GM18870 (cell line): ENCODE measurements around the gene ADAMTS14.

ENCODE experiments used
- ATAC-seq: cut with Tn5 transposase; IDR thresholded peaks from one replicate; pipeline ENCODE4 v1.9.1; 2021; ENCODE audit warnings: moderate library complexity; ENCODE audit not compliant: unreplicated experiment

Gene ADAMTS14

DNA sequence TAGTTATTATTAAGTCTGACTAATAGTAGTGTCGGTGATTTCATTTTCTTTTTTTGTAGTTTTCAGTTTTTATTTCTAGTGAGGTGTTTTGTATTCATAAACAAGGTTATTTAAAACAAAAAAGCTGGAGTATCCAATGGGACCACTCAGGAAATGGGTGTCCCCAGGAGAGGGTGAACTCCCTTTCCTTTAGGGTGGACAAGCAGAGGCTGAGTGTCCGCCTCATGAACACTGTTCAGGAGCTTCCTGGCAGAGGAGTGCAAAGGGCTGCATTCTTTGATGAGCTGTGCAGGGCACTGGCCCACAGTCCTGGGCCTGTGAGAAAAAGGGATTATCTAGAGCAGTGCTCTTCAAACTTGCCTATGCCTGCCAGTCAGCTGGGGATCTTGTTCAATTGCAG lies 56.0 kb downstream of the ADAMTS14 start:
- no peak for ATAC-seq

DNA sequence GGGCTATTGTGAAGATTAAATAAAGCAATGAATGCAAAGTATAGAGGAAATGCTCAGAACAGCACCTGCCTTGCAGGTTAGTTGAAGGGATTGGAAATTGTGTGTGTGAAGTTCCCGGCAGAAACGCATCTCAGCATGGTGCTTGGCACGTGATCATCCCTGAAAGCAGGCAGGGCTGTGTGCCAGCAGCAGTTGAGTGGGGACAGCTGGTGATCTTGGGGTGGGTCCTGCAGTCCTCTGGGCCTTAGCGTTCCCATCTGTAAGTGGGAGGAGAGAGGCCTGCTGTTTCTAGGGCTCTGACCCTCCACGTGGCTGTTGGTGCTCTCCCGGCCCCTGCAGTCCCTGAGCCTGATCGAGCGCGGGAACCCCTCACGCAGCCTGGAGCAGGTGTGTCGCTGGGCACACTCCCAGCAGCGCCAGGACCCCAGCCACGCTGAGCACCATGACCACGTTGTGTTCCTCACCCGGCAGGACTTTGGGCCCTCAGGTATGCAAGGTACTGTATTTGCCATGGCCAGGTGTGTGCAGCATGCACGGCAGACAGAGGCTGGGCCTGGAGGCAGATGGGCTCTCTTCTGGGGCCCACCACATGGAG lies 57.6 kb downstream of the ADAMTS14 start:
- ATAC-seq = no peak

DNA sequence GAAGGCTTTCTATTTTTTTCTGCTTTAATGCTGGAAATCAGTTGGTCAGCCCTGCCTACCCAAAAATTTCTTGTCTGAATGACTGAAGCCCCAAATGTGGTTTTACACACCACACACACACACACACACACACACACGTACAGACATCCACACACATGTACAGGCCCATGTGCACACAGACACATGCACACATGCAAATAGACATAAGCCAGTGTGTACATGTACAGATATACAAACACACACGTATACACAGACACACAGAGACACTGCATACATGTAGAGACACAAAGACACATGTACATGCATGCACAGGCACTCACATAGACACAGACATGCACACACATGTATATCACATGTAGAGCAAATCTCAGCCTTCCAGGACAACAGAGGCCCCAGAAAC lies 58.6 kb downstream of the ADAMTS14 start:
- no peak for ATAC-seq

DNA sequence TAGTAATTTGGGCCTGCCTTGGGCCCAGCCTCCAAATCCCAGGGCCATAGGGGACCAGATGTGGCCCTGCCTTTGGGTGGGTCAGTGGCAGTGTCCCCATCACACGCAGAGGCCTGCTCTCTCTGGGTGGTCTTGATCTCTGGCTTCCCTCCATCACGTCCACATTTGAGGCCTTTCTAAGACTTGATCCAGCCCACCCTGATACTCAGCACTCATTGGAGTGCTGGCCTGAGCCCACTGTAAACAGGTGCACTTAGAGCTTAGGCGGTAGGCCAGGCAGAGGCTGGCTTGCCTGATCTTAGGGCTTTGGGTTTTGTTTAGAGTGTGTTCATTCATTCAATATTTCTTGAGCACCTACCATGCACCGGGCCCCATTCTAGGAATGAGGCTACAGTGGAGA lies 60.3 kb downstream of the ADAMTS14 start:
- no peak for ATAC-seq

DNA sequence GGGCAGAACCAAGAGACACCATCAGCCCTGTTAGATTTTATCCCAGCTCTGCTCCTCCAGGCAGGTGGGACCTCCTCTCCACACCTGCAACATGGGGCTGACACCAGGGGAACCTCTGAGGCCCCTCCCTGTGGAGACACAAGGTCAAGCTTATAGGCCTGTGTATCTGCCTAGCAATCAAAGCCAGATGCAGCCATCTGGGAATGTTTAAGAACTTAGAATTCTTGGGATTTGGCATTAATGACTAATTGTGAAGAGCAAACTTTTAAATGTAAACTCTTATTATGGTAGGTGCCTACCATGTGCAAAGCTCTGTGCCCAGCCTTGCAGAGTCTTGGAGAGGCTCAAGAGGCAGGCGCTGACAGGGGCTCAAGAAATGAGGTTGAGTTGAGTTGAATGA lies 60.7 kb downstream of the ADAMTS14 start:
- no peak for ATAC-seq

DNA sequence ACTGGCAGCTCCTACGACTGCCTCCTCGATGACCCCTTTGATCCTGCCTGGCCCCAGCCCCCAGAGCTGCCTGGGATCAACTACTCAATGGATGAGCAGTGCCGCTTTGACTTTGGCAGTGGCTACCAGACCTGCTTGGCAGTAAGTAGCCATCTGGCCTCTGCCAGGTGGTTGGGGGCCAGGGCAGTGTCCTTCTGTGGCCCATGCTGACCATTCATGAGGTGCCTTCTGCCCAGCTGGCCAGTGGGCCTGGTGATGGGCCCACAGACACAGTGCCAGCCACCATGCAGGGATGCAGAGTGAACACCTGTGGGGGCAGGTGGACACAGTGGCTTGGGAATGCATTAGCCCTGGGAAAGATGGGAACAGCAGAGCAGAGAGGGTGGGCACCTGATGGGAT lies 62.9 kb downstream of the ADAMTS14 start:
- ATAC-seq = no peak

DNA sequence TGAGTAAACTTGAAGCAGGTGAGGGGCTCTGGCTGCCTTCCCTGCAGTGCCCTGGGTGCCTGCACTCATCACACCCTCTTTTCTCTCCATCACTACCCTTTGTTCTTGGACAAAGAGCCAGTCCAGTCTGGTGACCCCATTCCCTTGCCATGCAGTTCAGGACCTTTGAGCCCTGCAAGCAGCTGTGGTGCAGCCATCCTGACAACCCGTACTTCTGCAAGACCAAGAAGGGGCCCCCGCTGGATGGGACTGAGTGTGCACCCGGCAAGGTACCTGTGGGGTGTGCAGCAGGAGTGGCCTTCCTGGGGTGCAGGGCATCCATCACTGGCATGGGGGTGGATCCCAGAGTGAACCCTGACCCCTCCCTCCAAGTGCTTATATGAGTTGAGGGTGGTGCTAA lies 64.2 kb downstream of the ADAMTS14 start:
- no peak for ATAC-seq

DNA sequence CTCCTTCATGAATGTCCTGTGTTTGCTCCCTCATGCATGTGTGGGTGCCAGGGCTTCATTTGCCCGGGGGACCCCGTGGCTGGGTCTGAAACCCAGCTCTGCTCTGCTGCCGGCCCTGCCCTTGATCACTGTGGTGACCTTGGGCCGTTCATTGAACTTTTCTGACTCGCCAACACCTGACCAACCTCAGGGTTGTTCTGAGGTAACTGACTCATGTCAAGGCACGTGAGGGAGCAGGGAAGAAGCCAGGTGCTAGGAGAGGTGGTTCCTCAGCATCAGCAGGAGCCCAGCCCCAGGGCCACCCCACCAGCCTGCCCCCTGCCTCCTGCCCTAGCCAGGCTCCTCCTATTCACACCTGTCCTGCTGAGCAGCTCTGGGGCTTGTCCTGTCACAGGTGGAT lies 64.9 kb downstream of the ADAMTS14 start:
- no peak for ATAC-seq

DNA sequence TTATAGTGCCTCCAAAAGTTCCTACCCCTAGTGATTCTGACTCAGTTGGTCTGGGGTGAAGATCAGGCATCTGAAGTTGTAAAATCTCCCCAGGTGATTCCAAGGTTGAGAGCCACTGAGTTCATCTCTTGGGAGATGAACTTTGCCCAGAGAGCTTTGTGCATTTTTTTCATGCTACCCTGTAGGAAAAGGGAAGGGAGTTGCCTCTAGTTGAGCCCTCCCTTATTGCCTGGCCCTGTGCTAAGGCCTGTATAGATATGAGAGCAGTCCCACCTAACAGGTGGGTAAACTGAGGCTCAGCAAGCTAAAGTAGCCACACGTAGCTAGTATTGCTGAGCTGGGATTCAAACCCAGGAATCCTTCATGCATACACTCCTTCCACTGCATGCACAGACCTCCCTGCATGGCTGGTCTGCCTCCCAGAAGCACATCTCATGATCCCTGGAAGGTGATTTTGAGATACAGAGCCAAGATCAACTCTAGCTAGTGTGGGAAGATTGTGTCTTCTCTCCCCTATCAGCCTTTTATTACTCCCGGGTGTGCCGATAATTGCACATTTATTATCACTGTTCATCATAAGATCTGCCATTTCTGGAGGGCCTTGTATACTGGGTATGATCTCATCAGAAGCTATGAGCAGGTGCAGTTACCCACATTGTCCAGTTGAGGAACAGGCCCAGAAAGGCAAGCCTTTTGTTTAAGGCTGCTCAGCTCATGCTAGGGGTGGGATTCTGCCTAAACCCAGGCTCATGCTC lies 65.9 kb downstream of the ADAMTS14 start:
- no peak for ATAC-seq

DNA sequence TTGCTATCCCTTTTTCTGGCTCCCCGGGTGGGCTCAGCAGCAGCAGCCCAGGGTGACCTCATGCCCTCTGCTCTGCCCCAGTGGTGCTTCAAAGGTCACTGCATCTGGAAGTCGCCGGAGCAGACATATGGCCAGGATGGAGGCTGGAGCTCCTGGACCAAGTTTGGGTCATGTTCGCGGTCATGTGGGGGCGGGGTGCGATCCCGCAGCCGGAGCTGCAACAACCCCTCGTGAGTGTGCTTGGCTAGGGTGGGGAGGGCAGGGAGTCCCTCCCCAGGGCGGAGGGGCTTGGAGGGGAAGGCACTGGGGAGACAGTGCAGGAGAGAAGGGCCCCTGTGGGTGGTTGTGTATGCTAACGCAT lies 66.4 kb downstream of the ADAMTS14 start:
- no peak for ATAC-seq

DNA sequence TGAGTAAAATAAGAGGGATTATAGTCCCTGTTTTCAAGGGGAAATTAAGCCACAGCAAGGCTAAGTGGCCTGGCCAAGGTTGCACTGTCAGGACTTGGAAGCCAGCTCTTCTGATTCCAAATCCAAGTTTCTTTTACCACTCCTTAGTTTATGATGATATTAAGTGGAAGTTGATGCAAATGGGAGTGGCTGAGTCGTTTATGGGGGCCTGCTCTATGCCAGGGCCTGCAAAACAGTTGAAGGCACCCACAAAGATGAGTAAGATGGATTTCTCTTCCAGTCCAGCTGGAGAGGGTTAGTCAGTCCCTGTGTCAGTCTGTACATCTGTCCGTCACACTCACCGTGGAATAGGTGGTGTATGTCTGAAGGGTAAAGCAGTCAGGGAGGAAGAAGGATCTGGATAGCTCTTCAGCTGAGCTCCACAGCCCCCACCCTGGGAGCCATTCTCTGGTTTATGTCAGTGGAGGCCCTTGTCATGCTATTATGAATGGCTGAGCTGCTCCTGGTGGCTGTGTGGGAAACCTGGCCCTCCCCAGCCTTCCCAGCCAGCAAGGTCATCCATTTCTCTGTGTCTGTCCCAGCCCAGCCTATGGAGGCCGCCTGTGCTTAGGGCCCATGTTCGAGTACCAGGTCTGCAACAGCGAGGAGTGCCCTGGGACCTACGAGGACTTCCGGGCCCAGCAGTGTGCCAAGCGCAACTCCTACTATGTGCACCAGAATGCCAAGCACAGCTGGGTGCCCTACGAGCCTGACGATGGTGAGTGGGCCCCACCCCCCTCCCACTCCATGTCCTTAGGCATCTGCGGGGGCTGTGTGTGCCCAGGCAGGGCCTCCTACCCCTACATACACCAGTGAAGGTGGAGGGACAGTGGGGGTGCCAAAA lies 68.3 kb downstream of the ADAMTS14 start:
- no peak for ATAC-seq

DNA sequence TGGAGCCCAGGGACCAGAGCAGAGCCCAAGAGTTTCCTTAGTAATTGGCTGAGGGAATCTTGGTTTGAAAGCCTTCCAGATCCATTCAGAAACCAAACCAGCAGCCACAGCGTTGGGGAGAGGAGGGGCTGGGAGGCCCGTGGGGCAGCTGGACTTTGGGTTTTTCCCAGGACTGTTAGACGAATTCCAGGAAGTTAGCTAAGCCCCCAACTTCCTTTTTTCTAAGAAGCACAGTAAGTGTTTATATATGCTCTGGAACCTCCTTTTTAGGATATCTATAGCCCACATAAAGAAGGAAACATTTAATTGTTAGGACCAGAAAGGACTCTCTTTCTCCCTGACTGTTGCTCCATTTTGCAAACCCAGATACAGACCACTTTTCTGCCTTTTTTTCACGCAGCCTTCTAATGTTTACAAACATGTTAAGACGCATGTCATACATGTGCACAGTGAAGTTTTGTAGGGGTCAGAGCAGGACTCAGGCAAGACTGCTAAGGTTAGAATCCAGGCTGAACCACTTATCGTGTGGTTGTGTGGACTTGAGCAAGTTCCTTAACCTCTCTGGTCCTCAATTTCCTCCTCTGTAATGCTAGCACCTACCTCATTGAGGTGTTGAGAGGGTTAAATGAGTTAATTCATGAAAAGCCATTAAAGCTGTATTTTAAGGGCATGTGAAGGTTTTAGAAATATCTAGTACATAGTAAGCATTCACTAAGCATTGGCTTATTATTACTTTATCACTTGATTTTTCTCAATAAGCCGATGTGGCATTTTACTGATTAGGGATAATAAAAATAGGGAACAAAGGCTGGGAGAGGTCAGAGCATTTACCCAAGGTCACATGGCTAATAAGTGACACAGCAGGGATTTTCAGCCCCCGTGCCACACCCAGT lies 70.5 kb downstream of the ADAMTS14 start:
- ATAC-seq = no peak

DNA sequence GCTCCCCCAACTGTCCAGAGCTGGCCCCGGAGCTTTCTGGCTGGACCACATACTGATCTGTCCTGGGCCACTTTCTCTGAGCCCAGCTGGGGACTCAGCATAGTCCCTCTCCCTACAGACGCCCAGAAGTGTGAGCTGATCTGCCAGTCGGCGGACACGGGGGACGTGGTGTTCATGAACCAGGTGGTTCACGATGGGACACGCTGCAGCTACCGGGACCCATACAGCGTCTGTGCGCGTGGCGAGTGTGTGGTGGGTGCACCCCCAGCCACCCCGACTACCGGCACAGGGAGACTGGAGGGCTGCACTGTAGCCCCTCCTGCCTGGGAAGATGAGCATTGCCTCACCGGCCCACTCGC lies 71.1 kb downstream of the ADAMTS14 start:
- ATAC-seq = no peak

DNA sequence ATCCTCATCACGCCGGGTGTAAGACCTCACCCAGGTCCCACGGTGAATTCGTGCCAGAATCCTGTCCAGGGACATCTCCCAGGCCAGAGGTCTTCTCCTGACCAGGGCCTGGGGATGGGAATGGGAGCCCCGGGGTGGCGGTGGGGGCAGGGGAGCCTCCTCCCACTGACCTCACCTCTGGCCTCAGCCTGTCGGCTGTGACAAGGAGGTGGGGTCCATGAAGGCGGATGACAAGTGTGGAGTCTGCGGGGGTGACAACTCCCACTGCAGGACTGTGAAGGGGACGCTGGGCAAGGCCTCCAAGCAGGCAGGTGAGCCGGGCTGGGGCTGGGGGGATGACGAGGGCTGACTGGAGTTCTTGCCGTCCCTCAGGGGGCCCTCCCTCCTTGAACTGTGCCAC lies 71.6 kb downstream of the ADAMTS14 start:
- no peak for ATAC-seq

DNA sequence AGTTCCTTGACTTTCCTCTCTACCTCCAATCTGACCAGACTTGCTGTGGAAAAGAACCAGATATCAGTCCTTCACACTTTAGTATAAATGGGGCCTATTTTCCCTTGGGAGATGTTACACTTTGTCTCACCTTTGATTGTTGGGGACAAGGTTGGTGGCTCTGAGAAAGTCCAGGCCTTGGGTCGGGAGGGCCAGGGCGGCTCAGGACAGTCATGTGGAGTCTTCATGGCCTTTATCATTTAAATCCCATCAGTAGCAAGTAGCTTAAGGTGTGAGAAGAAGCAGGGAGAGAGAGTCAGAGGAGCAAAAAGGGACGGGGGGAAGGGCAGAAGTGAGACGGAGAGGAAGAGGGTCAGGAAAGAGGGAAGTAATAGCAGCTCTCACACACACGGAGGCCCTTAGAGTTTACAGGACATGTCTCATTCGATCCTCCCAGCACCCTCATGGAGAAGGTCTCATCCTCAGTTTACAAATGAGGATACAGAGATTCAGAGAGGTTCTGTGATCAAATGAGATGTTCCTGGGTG lies 72.4 kb downstream of the ADAMTS14 start:
- no peak for ATAC-seq

DNA sequence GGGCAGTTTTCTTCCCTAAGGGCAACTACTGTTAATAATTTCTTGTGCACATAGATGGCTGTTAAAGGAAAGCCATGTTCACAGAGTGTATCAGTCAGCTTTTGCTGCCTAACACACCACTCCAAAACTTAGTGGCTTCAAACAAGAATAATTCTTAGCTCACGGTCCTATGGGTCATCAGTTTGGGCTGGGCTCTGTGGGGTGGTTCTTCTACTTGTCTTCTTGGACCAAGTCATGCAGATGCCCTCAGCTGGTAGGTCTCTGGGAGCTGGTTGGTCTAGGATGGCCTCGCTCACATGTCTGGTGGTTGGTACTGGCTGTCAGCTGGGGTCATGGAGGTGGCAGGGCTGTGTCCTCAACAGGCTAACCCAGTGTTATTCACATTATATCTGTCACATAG lies 73.2 kb downstream of the ADAMTS14 start:
- ATAC-seq = no peak

DNA sequence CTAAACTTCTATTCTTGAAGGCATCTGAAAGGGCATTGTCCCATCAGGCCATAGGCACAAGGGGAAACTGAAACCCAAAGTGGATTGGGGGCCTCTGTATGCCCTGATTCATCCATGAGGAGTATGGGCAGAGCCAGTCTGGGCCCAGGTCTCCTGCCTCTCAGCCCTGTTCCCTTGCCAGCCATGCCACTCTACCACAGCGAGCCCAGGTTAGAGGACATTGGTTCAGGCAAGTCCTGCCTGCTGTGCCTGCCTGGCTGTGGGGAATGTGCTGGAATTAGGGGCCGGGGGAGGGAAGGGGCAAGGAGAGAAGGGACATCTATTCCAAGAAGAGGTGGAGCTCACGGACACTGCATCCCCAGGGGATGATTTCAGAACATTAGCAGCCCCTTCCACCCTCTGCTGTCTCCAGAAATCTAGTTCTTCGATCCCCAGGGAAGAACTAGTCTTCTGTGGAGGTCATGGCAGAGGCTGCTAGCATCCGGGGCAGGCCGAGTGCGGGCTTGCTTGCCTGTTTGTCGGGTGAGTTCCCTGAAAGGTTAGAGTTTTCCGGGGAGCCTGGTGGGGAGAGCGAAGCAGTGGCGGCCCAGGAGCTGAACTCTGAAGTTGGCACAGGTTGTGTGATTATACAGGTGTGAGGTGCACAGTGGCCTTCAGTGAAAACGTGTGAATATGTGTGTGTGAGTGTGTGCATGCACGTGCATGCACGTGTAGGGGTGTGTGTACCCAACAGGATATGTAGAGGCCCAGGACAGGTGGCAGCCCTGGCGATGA lies 75.1 kb downstream of the ADAMTS14 start:
- ATAC-seq = no peak

DNA sequence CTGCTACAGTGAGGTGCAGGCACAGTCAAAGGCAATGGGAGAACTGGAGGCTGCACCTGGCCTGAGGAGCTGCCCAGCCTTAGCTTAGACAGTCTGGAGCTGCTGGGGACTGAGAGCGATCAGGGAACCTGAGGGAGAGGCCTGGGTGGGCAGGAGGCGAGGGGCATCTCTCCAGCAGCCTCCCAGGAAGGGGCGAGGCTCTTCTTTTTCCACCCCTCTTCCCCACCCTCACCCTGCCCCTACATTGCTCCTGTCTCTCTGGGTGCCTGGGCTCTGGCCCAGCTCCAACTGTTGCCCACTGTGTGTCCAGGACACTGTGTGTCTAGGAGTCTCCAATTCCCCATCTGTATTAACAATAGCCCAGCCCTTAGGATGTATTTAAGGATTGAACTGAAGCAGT lies 76.0 kb downstream of the ADAMTS14 start:
- no peak for ATAC-seq

DNA sequence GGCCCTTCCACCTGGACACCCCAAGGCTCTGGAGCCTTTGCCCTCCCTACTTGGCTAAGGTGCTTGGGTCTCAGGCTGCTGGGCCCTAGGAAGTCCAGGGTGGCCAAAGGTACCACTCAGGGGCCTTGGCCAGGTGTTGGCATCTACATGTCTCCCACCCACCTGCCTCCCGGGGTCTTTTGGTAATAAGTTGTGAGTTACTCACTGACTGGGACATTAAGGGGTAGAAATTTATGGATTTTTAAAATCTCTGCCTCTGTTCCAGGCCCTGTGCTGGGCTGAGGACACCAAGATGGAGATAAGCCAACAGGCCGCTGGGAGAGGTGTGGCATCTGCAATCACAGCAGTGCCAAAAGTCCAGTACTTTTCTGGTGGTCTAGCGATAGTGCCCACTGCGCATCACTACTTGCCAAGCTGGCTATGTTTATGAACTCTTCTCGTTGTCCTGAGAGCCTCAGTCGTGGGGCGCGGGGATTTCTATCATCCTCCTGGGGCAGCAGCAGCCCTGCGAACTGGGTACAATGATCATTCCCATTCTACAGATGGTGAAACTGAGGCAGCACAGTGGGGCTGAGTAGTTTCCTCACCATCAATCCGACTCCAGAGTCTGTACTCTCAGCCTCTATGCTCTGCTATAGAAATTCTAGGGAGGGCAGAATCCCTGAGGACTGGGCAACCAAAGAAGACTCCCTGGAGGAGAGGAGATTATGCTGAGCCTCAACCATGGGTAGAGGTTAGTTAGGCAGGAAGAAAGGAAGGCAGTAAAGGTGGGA lies 76.7 kb downstream of the ADAMTS14 start:
- ATAC-seq = no peak
